IMR-90 (cell line): ENCODE results near the gene GRAMD1B. TPM values are rescaled to one million over a fixed set of nuclear protein-coding genes. Genes with fewer than 3 reads are reported as not detected.
A peak's percentile ranks its signal among the peaks of the same experiment; 100 is the strongest.

Experiments
- ATAC-seq: fragments of 200-7000 bp; cut with Tn5 transposase; 2 replicates; pipeline ENCODE4 v1.9.1; 2020; ENCODE audit warnings: low read depth, mild to moderate bottlenecking, moderate library complexity
- BruUV-seq: library from RNA; stranded (reverse); fragments of 400-500 nt; replicated peaks from 2 replicates; lab custom pipeline; 2021; lab: Mats Ljungman, UMichigan
- CTCF ChIA-PET: fragments of 300-600 bp; formaldehyde crosslinking; extraction: SDS; loops from one replicate; lab custom pipeline; 2021; ENCODE audit warnings: antibody characterized with exemption; lab: Yijun Ruan, JAX
- POLR2A ChIA-PET: fragments of 300-600 bp; sonication (Branson Sonifier 250); formaldehyde crosslinking; loops from one replicate; lab custom pipeline; 2022; ENCODE audit warnings: antibody characterized with exemption; ENCODE audit not compliant: unreplicated experiment; lab: Charles Lee
- DNase-seq: peaks from one replicate; pipeline ENCODE4 v3.0.0; 2013
- H2AFZ ChIP-seq: replicated peaks from 2 replicates; pipeline ENCODE3; 2013; ENCODE audit warnings: low read length, mild to moderate bottlenecking; ENCODE audit not compliant: poor library complexity
- H2AK5ac ChIP-seq: 2 replicates; pipeline ENCODE4 v1.6.1; 2013; ENCODE audit warnings: low read depth, low read length, inconsistent platforms
- H2AK9ac ChIP-seq: replicated peaks from 2 replicates; pipeline ENCODE3; 2013; ENCODE audit warnings: mild to moderate bottlenecking, low read depth, low read length, moderate library complexity; ENCODE audit not compliant: poor library complexity
- H2BK120ac ChIP-seq: 2 replicates; pipeline ENCODE4 v1.6.1; 2013; ENCODE audit warnings: low read depth, low read length, inconsistent platforms
- H2BK15ac ChIP-seq: 3 replicates; pipeline ENCODE4 v1.6.1; 2013; ENCODE audit warnings: low read depth, low read length, inconsistent platforms
- H2BK20ac ChIP-seq: 2 replicates; pipeline ENCODE4 v1.6.1; 2013; ENCODE audit warnings: low read depth, mild to moderate bottlenecking, inconsistent platforms, low read length, moderate library complexity
- H2BK5ac ChIP-seq: 2 replicates; pipeline ENCODE4 v1.6.1; 2013; ENCODE audit warnings: mild to moderate bottlenecking, low read depth, low read length, inconsistent platforms; ENCODE audit not compliant: poor library complexity, severe bottlenecking
- H3K14ac ChIP-seq: replicated peaks from 2 replicates; pipeline ENCODE4 v1.6.1; 2013; ENCODE audit warnings: low read depth, low read length, inconsistent platforms
- H3K18ac ChIP-seq: 2 replicates; pipeline ENCODE4 v1.6.1; 2013; ENCODE audit warnings: low read depth, low read length, control low read depth
- H3K23ac ChIP-seq: 2 replicates; pipeline ENCODE4 v1.6.1; 2013; ENCODE audit warnings: low read depth, low read length, inconsistent platforms
- H3K27ac ChIP-seq: 2 replicates; pipeline ENCODE4 v1.5.1; 2013; ENCODE audit warnings: mild to moderate bottlenecking, control low read depth, low read length; ENCODE audit not compliant: insufficient read depth
- H3K27me3 ChIP-seq: 2 replicates; pipeline ENCODE4 v1.6.1; 2013; ENCODE audit warnings: low read length; ENCODE audit not compliant: control insufficient read depth, insufficient read depth
- H3K36me3 ChIP-seq: 2 replicates; pipeline ENCODE4 v1.6.1; 2013; ENCODE audit warnings: low read length, mixed read lengths; ENCODE audit not compliant: control insufficient read depth, insufficient read depth
- H3K4ac ChIP-seq: 2 replicates; pipeline ENCODE4 v1.6.1; 2013; ENCODE audit warnings: low read depth, low read length, inconsistent platforms
- H3K4me1 ChIP-seq: 2 replicates; pipeline ENCODE4 v1.6.1; 2013; ENCODE audit warnings: low read length, mixed read lengths; ENCODE audit not compliant: control insufficient read depth, insufficient read depth
- H3K4me2 ChIP-seq: 2 replicates; pipeline ENCODE4 v1.6.1; 2013; ENCODE audit warnings: low read depth, mild to moderate bottlenecking, control low read depth, low read length, moderate library complexity
- H3K4me3 ChIP-seq: 2 replicates; pipeline ENCODE4 v1.5.1; 2013; ENCODE audit warnings: low read depth, mild to moderate bottlenecking, control low read depth, low read length, moderate library complexity; ENCODE audit not compliant: insufficient read depth
- H3K56ac ChIP-seq: 2 replicates; pipeline ENCODE4 v1.6.1; 2013; ENCODE audit warnings: low read length, inconsistent platforms; ENCODE audit not compliant: insufficient read depth; ENCODE audit errors: extremely low read depth
- H3K79me1 ChIP-seq, 2 experiments: 2 replicates each; pipeline ENCODE4 v1.6.1; 2013; ENCODE audit warnings: low read length in 2 of 2, inconsistent platforms in 1 of 2, low read depth in 1 of 2
- H3K9ac ChIP-seq: 2 replicates; pipeline ENCODE4 v1.6.1; 2013; ENCODE audit warnings: low read depth, low read length, control low read depth
- H3K9me1 ChIP-seq: 2 replicates; pipeline ENCODE4 v1.6.1; 2013; ENCODE audit warnings: low read length, inconsistent platforms; ENCODE audit not compliant: insufficient read depth
- H3K9me3 ChIP-seq: 2 replicates; pipeline ENCODE4 v1.6.1; 2013; ENCODE audit warnings: low read length; ENCODE audit not compliant: control insufficient read depth, insufficient read depth
- H4K20me1 ChIP-seq: 2 replicates; pipeline ENCODE4 v1.6.1; 2013; ENCODE audit warnings: low read length, inconsistent platforms; ENCODE audit not compliant: insufficient read depth
- H4K5ac ChIP-seq: 2 replicates; pipeline ENCODE4 v1.6.1; 2013; ENCODE audit warnings: mild to moderate bottlenecking, low read depth, low read length, control low read depth
- H4K8ac ChIP-seq, 2 experiments: 2 replicates each; pipeline ENCODE4 v1.6.1; 2013; ENCODE audit warnings: low read depth in 2 of 2, low read length in 2 of 2, control low read depth in 1 of 2, inconsistent platforms in 1 of 2
- H4K91ac ChIP-seq: 2 replicates; pipeline ENCODE4 v1.6.1; 2013; ENCODE audit warnings: low read depth, low read length, inconsistent platforms; ENCODE audit not compliant: insufficient read depth
- BHLHE40 ChIP-seq: fragments of 150-350 bp; IDR thresholded peaks from 2 replicates; pipeline ENCODE4 v1.6.1; 2016; ENCODE audit warnings: mild to moderate bottlenecking, low read depth, low read length
- CEBPB ChIP-seq: IDR thresholded peaks from 2 replicates; pipeline ENCODE4 v1.6.1; 2012; ENCODE audit warnings: low read depth, low read length, improper control_type of control experiment
- CHD1 ChIP-seq: IDR thresholded peaks from 2 replicates; pipeline ENCODE4 v1.6.1; 2012; ENCODE audit warnings: low read depth, low read length, improper control_type of control experiment
- CTCF ChIP-seq: conservative IDR thresholded peaks from 2 replicates; pipeline ENCODE4 v1.5.1; 2012; ENCODE audit warnings: mild to moderate bottlenecking, low read depth, low read length, improper control_type of control experiment
- FOS ChIP-seq: fragments of 150-350 bp; IDR thresholded peaks from 2 replicates; pipeline ENCODE4 v1.6.1; 2016; ENCODE audit warnings: low read depth, low read length
- MAZ ChIP-seq: IDR thresholded peaks from 2 replicates; pipeline ENCODE4 v1.6.1; 2012; ENCODE audit warnings: low read depth, mild to moderate bottlenecking, low read length, improper control_type of control experiment, moderate library complexity, borderline replicate concordance
- MXI1 ChIP-seq: IDR thresholded peaks from 2 replicates; pipeline ENCODE4 v1.6.1; 2012; ENCODE audit warnings: low read depth, mild to moderate bottlenecking, low read length, moderate library complexity, borderline replicate concordance
- NFE2L2 ChIP-seq: fragments of 150-350 bp; IDR thresholded peaks from 2 replicates; pipeline ENCODE4 v1.6.1; 2016; ENCODE audit warnings: low read depth, mild to moderate bottlenecking, low read length
- POLR2A ChIP-seq: IDR thresholded peaks from 2 replicates; pipeline ENCODE4 v1.6.1; 2012; ENCODE audit warnings: mild to moderate bottlenecking, low read depth, low read length
- RAD21 ChIP-seq: IDR thresholded peaks from 2 replicates; pipeline ENCODE4 v1.6.1; 2012; ENCODE audit warnings: low read length, improper control_type of control experiment
- RCOR1 ChIP-seq: IDR thresholded peaks from 2 replicates; pipeline ENCODE4 v1.6.1; 2012; ENCODE audit warnings: mild to moderate bottlenecking, low read length, improper control_type of control experiment; ENCODE audit not compliant: insufficient replicate concordance
- RFX5 ChIP-seq: IDR thresholded peaks from 2 replicates; pipeline ENCODE4 v1.8.0; 2012; ENCODE audit warnings: low read depth, mild to moderate bottlenecking, low read length, moderate library complexity
- SMC3 ChIP-seq: fragments of 150-350 bp; IDR thresholded peaks from 2 replicates; pipeline ENCODE4 v1.6.1; 2016; ENCODE audit warnings: low read depth, mild to moderate bottlenecking, antibody characterized with exemption, low read length, moderate library complexity
- USF2 ChIP-seq: fragments of 150-350 bp; IDR thresholded peaks from 2 replicates; pipeline ENCODE4 v1.6.1; 2017; ENCODE audit warnings: mild to moderate bottlenecking, antibody characterized with exemption, low read length, low read depth
- WGBS, 2 experiments: methylation state at CpG; one replicate each; pipeline versions ENCODE4 v1.1.5 to v1.1.7; 2013; ENCODE audit warnings: missing lambda C conversion rate in 2 of 2; ENCODE audit not compliant: insufficient read length in 1 of 2; ENCODE audit errors: extremely low coverage in 2 of 2; 5-methylcytosine and 5-hydroxymethylcytosine counted together
- dilution Hi-C: fragments of 300-500 bp; cut with HindIII; formaldehyde crosslinking; loops from one replicate; pipeline ENCODE4 v1.14.3; 2018; ENCODE audit warnings: low sequenced_read_pairs; ENCODE audit not compliant: unreplicated experiment
- in situ Hi-C: fragments of 300-500 bp; cut with MboI; formaldehyde crosslinking; loops from 3 replicates; pipeline ENCODE4 v1.14.3; 2019; ENCODE audit warnings: low sequenced_read_pairs, inconsistent platforms, mixed read lengths
- intact Hi-C: fragments of 100-400 bp; cut with micrococcal nuclease; formaldehyde crosslinking; loops from 2 replicates; pipeline ENCODE4 v1.10.0; 2022
- polyA plus RNA-seq, 3 experiments: library from polyadenylated mRNA; depleted of rRNA; stranded (reverse); fragments of >200 nt; gene quantifications; 2 replicates each; pipeline ENCODE4 v1.2.3, GENCODE V29; 2012; ENCODE audit warnings: low replicate concordance in 1 of 3
- total RNA-seq: library from RNA; depleted of rRNA; stranded (reverse); fragments of >200 nt; gene quantifications from 2 replicates; pipeline ENCODE4 v1.2.3, GENCODE V29; 2012
- TF ChIP-seq, protein P1 (sequence below): fragments of 150-350 bp; IDR thresholded peaks from 2 replicates; pipeline ENCODE4 v1.6.1; 2016; ENCODE audit warnings: low read depth, mild to moderate bottlenecking, low read length, moderate library complexity, borderline replicate concordance

GRAMD1B gene
- total and polyA plus RNA-seq, 2 of the 4 experiments (the other 2 are of a cell fraction): 7.1 to 7.2 TPM

DNA sequence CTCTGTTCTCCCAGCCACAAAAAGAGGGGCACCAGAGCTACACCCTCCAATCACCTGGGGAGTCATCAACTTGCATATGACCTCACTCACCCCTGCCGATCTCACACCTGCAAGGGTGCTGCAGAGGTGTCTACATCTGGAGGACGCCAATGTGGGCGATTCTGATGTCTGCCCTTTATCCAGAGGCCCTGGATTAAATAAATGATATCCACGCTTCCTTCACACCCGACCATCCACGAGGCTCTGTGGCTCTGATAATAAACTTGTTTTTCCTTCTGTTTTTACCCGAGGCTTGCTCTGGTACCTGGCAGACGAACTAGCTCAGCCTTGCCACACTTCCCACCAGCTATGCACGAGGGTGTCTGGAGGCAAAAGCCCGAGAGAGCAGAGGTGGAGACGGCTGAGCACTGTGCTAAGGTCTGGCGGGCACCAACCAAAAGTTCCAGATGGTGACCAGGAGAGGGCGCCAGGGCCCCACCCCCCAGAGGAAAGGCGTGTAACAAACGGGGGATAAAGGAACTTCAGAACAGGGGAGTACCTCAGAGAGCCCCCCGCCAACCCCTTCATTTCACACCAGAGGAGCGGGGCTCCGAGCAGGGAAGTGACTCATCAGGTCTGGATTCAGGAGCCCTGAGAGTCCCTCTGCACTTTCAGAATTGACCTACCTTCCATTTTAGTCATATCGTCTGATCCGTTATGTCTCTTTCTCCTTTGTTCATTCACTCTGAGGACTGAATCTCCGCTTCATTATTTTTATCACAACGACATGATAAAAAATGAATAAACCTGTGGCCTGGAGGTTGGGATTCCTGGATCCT, 210.8 kb downstream of the GRAMD1B start:
- Histone ChIP-seq H3K4ac (no peak overlapping the region), H3K23ac (no peak overlapping the region)
- TF ChIP-seq RFX5 (no peak), NFE2L2 (no peak), CHD1 (no peak), FOS (no peak), RCOR1 (no peak), RAD21 (peak; percentile 81), BHLHE40 (no peak), MXI1 (no peak), CEBPB (no peak), SMC3 (peak; percentile 68), USF2 (no peak), POLR2A (no peak), CTCF (peak; percentile 75), MAZ (no peak)
- TF ChIP-seq, protein P1, sequence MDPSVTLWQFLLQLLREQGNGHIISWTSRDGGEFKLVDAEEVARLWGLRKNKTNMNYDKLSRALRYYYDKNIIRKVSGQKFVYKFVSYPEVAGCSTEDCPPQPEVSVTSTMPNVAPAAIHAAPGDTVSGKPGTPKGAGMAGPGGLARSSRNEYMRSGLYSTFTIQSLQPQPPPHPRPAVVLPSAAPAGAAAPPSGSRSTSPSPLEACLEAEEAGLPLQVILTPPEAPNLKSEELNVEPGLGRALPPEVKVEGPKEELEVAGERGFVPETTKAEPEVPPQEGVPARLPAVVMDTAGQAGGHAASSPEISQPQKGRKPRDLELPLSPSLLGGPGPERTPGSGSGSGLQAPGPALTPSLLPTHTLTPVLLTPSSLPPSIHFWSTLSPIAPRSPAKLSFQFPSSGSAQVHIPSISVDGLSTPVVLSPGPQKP: no peak

More for the DNA sequence above, 210.8 kb downstream of the GRAMD1B start:
- WGBS, 2 experiments: 20% methylated on average over 3 of the region's 22 CpGs; no CpG with 5 or more reads in 1 of the 2 experiments
- H3K9me1 ChIP-seq: no peaks in the 10 kb centered on the region
- no peak overlapping the region for H4K8ac ChIP-seq
- CTCF ChIA-PET: interaction anchor here (0.6 to 1.4 kb wide), 4 partner anchors 10 to 503 kb away, joined by 3 to 7 read pairs (median 4); no protein-coding TSS in a partner anchor
- H4K20me1 ChIP-seq: no peaks in the 10 kb centered on the region
- H2BK15ac ChIP-seq: no peak overlapping the region
- dilution Hi-C loops (no loop called here), in situ Hi-C loops (no loop called here), intact Hi-C loops (loop anchor here (1.0 to 10.0 kb wide), 3 partner anchors 66 to 424 kb away; no protein-coding TSS in a partner anchor)
- H3K36me3 ChIP-seq: no peaks in the 10 kb centered on the region
- no peak overlapping the region for H4K91ac ChIP-seq
- H3K18ac ChIP-seq: no peak overlapping the region
- ATAC-seq (peak; percentile 98), DNase-seq (peak; percentile 17)
- no peak overlapping the region for H2BK20ac ChIP-seq
- no peak overlapping the region for H3K9ac ChIP-seq
- no peaks in the 10 kb centered on the region for H3K79me1 ChIP-seq
- H3K4me2 ChIP-seq: no peak overlapping the region
- no peaks in the 10 kb centered on the region for H3K9me3 ChIP-seq
- H3K56ac ChIP-seq: no peak overlapping the region
- no peak overlapping the region for H4K5ac ChIP-seq
- H3K4me1 ChIP-seq: no peaks in the 10 kb centered on the region
- H3K27ac ChIP-seq: no peak overlapping the region
- H2BK5ac ChIP-seq: no peak overlapping the region
- H2AFZ ChIP-seq: peak overlapping the region; percentile 64
- no peak overlapping the region for H3K14ac ChIP-seq
- POLR2A ChIA-PET: no interaction called here
- no peak overlapping the region for H2BK120ac ChIP-seq
- H2AK9ac ChIP-seq: peak overlapping the region; percentile 50
- BruUV-seq: no TSS peak
- H3K27me3 ChIP-seq: peaks cover 46% of the 10 kb centered on the region
- no peak overlapping the region for H2AK5ac ChIP-seq
- no peak overlapping the region for H3K4me3 ChIP-seq
